SK-N-SH (cell line): ENCODE measurements around the gene MKRN2OS.

Source experiments
- EP300 ChIP-seq, 2 experiments: IDR thresholded peaks; 2 replicates each; pipeline versions ENCODE4 v1.4.0 to v1.6.1; 2012; ENCODE audit warnings: borderline replicate concordance in 1 of 2, low read depth in 1 of 2, low read length in 1 of 2
- TF ChIP-seq, protein P1 (sequence below): fragments of 200-600 bp; sonication (generic); IDR thresholded peaks from 2 replicates; pipeline ENCODE4 v1.6.1; 2017; ENCODE audit warnings: antibody characterized with exemption, mild to moderate bottlenecking, moderate library complexity

DNA sequence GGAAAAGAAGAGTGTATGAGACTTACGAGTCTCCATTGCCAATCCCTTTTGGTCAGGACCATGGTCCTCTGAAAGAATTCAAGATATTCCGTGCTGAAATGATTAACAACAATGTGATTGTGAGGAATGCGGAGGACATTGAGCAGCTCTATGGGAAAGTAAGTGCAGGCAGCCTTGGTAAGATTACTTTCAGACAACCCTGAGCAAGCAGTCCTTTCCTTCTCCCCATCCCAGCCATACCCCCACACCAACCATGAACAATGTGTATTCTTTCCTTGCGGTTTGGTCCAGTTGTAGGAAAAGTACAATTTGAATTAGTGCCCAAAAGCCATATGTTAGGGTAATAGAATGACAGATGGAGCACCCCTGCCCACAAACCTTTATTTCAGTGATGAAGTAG, 55.5 kb downstream of the MKRN2OS start:
- TF ChIP-seq, protein P1, sequence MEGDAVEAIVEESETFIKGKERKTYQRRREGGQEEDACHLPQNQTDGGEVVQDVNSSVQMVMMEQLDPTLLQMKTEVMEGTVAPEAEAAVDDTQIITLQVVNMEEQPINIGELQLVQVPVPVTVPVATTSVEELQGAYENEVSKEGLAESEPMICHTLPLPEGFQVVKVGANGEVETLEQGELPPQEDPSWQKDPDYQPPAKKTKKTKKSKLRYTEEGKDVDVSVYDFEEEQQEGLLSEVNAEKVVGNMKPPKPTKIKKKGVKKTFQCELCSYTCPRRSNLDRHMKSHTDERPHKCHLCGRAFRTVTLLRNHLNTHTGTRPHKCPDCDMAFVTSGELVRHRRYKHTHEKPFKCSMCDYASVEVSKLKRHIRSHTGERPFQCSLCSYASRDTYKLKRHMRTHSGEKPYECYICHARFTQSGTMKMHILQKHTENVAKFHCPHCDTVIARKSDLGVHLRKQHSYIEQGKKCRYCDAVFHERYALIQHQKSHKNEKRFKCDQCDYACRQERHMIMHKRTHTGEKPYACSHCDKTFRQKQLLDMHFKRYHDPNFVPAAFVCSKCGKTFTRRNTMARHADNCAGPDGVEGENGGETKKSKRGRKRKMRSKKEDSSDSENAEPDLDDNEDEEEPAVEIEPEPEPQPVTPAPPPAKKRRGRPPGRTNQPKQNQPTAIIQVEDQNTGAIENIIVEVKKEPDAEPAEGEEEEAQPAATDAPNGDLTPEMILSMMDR = no peak
- no peak for TF ChIP-seq EP300 (IDR thresholded peaks at IDR 0.05; ENCODE audit: borderline replicate concordance in 1 of 2, low read depth in 1 of 2, low read length in 1 of 2)
